ENCODE results near the gene USP6NL. TPM values are rescaled to one million over a fixed set of nuclear protein-coding genes. Genes with fewer than 3 reads are reported as not detected.

The USP6NL gene
- polyA plus RNA-seq (2013, experiment 1 of 2): 25.4 TPM
- 25.8 TPM for polyA plus RNA-seq (2013, experiment 2 of 2)

DNA sequence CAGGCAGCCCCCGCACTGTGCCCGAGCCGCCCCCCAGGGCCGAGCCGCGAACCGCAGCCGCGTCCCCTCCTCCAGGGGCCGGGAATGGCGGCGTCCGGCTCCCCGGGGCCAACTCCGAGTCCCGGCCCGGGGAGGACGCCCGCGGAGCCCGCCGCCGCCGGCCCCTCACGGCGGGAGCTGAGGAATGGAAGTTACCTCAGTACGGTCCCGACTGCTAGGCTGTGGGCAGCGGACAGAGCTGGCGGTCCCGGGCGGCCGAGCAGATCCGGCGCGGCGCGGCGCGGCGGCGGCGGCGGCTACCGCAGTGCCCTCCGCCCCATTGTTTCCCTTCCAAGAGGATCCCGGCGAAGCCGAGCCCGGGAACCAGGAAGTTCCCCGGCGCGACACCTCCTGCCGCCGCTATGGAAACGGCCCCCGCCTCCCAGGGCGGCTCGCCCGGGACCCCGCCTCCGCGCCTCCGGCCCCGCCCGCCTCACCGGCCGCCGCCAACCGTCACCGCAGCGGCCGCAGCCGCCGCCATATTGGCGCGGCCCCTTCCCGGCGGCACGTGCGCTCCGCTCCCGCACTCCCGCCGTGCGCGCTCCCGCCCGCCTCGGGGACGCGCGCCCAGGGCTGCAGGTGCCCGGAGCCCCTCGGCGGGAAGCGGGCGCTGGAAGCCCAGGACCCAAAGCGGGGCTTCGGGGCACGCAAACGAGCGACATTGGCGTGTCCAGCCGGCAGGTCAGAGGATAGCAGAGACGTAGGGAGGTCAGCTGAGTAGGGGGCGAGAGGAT lies at the start of gene USP6NL:
TSS of gene USP6NL (minus strand) at position 403 of the 773 bp plus-strand sequence. CDS start 14,016 bp downstream, outside the sequence.
- H3K27ac ChIP-seq (ENCODE audit: low read depth, low read length, severe bottlenecking): peak within 1 kb of the TSS; percentile 84
- H3K9me3 ChIP-seq (ENCODE audit: control insufficient read depth, low read length): no peaks in the 10 kb centered on the region
- whole genome bisulfite sequencing, 2 experiments (ENCODE audit: insufficient coverage in 2 of 2): 0% methylated on average over 72 to 87 of the region's 107 CpGs
- H3K4me1 ChIP-seq (ENCODE audit: control insufficient read depth, insufficient read depth, low read length, poor library complexity, severe bottlenecking): peaks cover 3% of the 10 kb centered on the region
- no peaks in the 10 kb centered on the region for H3K36me3 ChIP-seq (ENCODE audit: control insufficient read depth, insufficient read depth, low read length)
- H3K4me3 ChIP-seq (ENCODE audit: extremely low read depth, insufficient read depth, low read length, poor library complexity, severe bottlenecking): peak within 1 kb of the TSS; percentile 61

DNA sequence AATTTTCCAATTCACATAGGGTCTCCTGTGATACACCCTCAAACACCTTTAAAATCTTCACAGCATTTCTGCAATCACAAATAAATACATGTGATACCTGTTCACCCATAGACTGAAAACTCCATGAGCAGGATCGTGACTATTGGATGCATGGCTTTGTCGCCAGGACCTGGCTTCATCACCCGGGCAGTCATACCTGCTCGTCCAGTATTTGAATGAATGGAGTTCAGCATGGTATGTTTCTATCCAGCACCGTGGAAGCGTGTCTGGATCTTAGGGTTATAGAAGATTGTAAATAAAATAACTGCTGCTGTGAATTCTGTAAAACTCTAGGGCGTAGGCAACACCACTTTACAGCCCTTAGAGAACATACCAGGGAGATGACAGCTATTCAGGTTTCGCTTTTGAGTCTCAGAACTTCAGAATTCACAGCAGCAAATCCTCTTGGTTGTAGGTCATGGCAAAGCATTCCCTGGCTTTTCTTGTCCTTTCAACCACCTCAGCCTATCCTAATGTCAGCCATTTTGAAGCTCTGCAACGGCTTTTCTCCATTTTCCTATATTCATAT lies 47.4 kb upstream of the USP6NL start:
- 86 to 90% methylated on average over 7 to 9 of the region's 9 CpGs for WGBS, 2 experiments (ENCODE audit: insufficient coverage in 2 of 2)
- Histone ChIP-seq H3K27ac (ENCODE audit: low read depth, low read length, severe bottlenecking) (no peak overlapping the region), H3K4me3 (ENCODE audit: extremely low read depth, insufficient read depth, low read length, poor library complexity, severe bottlenecking) (no peak overlapping the region)

DNA sequence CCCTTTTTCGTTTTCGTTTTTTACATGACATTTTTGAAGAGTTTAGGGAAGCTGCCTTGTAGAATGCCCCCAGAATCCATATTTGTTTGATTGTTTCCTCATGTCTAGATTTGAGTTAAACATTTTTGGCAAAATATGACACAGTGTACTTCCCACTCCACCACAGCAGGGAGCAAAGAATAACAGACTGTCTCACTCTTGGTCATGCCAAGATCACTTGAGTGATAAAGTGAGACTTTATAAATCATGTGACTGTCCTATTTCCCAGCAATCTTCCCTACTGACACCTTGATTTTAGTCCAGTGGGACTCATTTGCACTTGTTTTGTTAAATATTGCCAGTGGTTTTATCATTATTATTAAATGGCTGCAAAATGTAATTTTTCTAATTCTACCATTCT lies 44.4 kb upstream of the USP6NL start:
- Histone ChIP-seq H3K4me3 (ENCODE audit: extremely low read depth, insufficient read depth, low read length, poor library complexity, severe bottlenecking) (no peak overlapping the region), H3K36me3 (ENCODE audit: control insufficient read depth, insufficient read depth, low read length) (no peaks in the 10 kb centered on the region)
- 80% methylated on average over 1 of the region's 2 CpGs; no CpG with 5 or more reads in 1 of the 2 experiments for WGBS, 2 experiments (ENCODE audit: insufficient coverage in 2 of 2)

More for the DNA sequence above, 47.4 kb upstream of the USP6NL start:
- no peaks in the 10 kb centered on the region for H3K4me1 ChIP-seq (ENCODE audit: control insufficient read depth, insufficient read depth, low read length, poor library complexity, severe bottlenecking)
- H3K36me3 ChIP-seq (ENCODE audit: control insufficient read depth, insufficient read depth, low read length): no peaks in the 10 kb centered on the region
- no peaks in the 10 kb centered on the region for H3K9me3 ChIP-seq (ENCODE audit: control insufficient read depth, low read length)

GRCh38 chr10:11654659-11655058 lies 43.2 kb upstream of the USP6NL start:
- H3K4me1 ChIP-seq (ENCODE audit: control insufficient read depth, insufficient read depth, low read length, poor library complexity, severe bottlenecking): peaks cover 1% of the 10 kb centered on the region
- WGBS, 2 experiments (ENCODE audit: insufficient coverage in 2 of 2): 96 to 97% methylated on average over 7 to 8 of the region's 9 CpGs
- no peaks in the 10 kb centered on the region for H3K36me3 ChIP-seq (ENCODE audit: control insufficient read depth, insufficient read depth, low read length)
- no peak overlapping the region for H3K4me3 ChIP-seq (ENCODE audit: extremely low read depth, insufficient read depth, low read length, poor library complexity, severe bottlenecking)
- no peak overlapping the region for H3K27ac ChIP-seq (ENCODE audit: low read depth, low read length, severe bottlenecking)
- H3K9me3 ChIP-seq (ENCODE audit: control insufficient read depth, low read length): no peaks in the 10 kb centered on the region

More for the DNA sequence above, 44.4 kb upstream of the USP6NL start:
- Histone ChIP-seq H3K4me1 (ENCODE audit: control insufficient read depth, insufficient read depth, low read length, poor library complexity, severe bottlenecking) (no peaks in the 10 kb centered on the region), H3K27ac (ENCODE audit: low read depth, low read length, severe bottlenecking) (no peak overlapping the region), H3K9me3 (ENCODE audit: control insufficient read depth, low read length) (no peaks in the 10 kb centered on the region)

DNA sequence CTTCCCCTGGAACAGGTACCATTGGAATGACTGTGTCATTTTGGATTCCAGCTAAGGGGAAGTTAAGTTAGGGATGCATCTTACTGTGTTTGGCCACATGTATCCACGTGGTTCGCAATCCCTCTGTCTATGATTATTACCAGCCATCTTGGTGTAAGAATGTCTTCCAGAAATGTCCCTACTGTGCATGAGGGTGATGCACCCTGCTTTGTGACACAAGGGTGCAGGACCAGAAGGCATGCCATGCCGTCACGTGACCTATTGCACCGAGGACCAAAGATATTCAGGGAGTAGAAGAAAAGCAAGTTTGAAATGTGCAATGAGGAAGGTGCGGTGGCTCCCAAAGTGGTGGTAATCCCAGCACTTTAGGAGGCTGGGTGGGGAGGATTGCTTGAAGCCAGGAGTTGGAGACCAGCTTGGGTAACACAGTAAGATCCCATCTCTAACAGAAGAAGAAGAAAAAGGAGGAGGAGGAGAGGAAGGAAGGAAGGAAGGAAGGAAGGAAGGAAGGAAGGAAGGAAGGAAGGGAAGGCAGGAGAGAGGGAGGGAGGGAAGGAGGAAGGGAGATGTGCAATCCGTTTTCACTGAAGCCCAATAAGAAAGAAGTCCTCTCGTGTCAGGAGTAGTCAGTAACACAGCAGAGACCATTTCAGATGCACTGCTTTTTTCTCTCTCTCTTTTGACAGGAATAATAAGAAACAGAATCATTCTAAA lies 42.5 kb upstream of the USP6NL start:
- 87 to 89% methylated on average over 3 to 7 of the region's 8 CpGs for whole genome bisulfite sequencing, 2 experiments (ENCODE audit: insufficient coverage in 2 of 2)
- no peak overlapping the region for H3K27ac ChIP-seq (ENCODE audit: low read depth, low read length, severe bottlenecking)
- peaks cover 8% of the 10 kb centered on the region for H3K4me1 ChIP-seq (ENCODE audit: control insufficient read depth, insufficient read depth, low read length, poor library complexity, severe bottlenecking)
- no peaks in the 10 kb centered on the region for H3K9me3 ChIP-seq (ENCODE audit: control insufficient read depth, low read length)
- no peak overlapping the region for H3K4me3 ChIP-seq (ENCODE audit: extremely low read depth, insufficient read depth, low read length, poor library complexity, severe bottlenecking)
- no peaks in the 10 kb centered on the region for H3K36me3 ChIP-seq (ENCODE audit: control insufficient read depth, insufficient read depth, low read length)

GRCh38 chr10:11647676-11648075 lies 36.2 kb upstream of the USP6NL start:
- Histone ChIP-seq H3K27ac (ENCODE audit: low read depth, low read length, severe bottlenecking) (no peak overlapping the region), H3K36me3 (ENCODE audit: control insufficient read depth, insufficient read depth, low read length) (no peaks in the 10 kb centered on the region), H3K4me1 (ENCODE audit: control insufficient read depth, insufficient read depth, low read length, poor library complexity, severe bottlenecking) (peaks cover 8% of the 10 kb centered on the region), H3K4me3 (ENCODE audit: extremely low read depth, insufficient read depth, low read length, poor library complexity, severe bottlenecking) (no peak overlapping the region), H3K9me3 (ENCODE audit: control insufficient read depth, low read length) (no peaks in the 10 kb centered on the region)
- no CpG with 5 or more reads among the region's 1 CpG for WGBS, 2 experiments (ENCODE audit: insufficient coverage in 2 of 2)

DNA sequence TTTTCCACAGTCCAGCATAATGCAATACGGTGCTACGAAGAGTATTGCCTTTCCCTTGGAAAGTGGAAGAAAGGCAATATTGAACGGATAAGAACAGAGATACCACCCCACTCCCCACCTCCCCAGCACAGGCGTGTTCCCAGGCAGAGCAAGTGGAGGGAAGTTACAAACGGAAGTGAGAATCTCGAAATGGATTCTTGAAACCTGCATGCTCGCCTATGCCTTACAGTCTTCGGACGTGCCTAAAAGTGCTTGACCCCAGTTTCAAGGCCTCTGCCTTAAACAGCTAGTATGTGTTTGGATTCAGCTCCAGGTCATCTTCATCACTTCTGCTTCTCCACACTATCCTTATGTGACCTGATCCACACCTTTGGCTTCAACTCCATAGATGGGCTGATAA lies 35.0 kb upstream of the USP6NL start:
- no peaks in the 10 kb centered on the region for H3K9me3 ChIP-seq (ENCODE audit: control insufficient read depth, low read length)
- H3K36me3 ChIP-seq (ENCODE audit: control insufficient read depth, insufficient read depth, low read length): no peaks in the 10 kb centered on the region
- WGBS, 2 experiments (ENCODE audit: insufficient coverage in 2 of 2): 85 to 96% methylated on average over 5 of the region's 9 CpGs
- H3K4me3 ChIP-seq (ENCODE audit: extremely low read depth, insufficient read depth, low read length, poor library complexity, severe bottlenecking): no peak overlapping the region
- peaks cover 8% of the 10 kb centered on the region for H3K4me1 ChIP-seq (ENCODE audit: control insufficient read depth, insufficient read depth, low read length, poor library complexity, severe bottlenecking)
- no peak overlapping the region for H3K27ac ChIP-seq (ENCODE audit: low read depth, low read length, severe bottlenecking)

- Histone ChIP-seq H3K4me1 (ENCODE audit: control insufficient read depth, insufficient read depth, low read length, poor library complexity, severe bottlenecking) (no peaks in the 10 kb centered on the region), H3K36me3 (ENCODE audit: control insufficient read depth, insufficient read depth, low read length) (no peaks in the 10 kb centered on the region), H3K9me3 (ENCODE audit: control insufficient read depth, low read length) (no peaks in the 10 kb centered on the region), H3K27ac (ENCODE audit: low read depth, low read length, severe bottlenecking) (no peak overlapping the region), H3K4me3 (ENCODE audit: extremely low read depth, insufficient read depth, low read length, poor library complexity, severe bottlenecking) (no peak overlapping the region)
- 89 to 100% methylated on average over 3 to 6 of the region's 6 CpGs for WGBS, 2 experiments (ENCODE audit: insufficient coverage in 2 of 2)
These were observed 31.6 kb upstream of the USP6NL start for GRCh38 chr10:11643039-11643438.

GRCh38 chr10:11642566-11642965 lies 31.1 kb upstream of the USP6NL start:
- no peaks in the 10 kb centered on the region for H3K4me1 ChIP-seq (ENCODE audit: control insufficient read depth, insufficient read depth, low read length, poor library complexity, severe bottlenecking)
- H3K9me3 ChIP-seq (ENCODE audit: control insufficient read depth, low read length): no peaks in the 10 kb centered on the region
- no peaks in the 10 kb centered on the region for H3K36me3 ChIP-seq (ENCODE audit: control insufficient read depth, insufficient read depth, low read length)
- 89 to 96% methylated on average over 7 of the region's 8 CpGs for whole genome bisulfite sequencing, 2 experiments (ENCODE audit: insufficient coverage in 2 of 2)
- H3K27ac ChIP-seq (ENCODE audit: low read depth, low read length, severe bottlenecking): no peak overlapping the region
- H3K4me3 ChIP-seq (ENCODE audit: extremely low read depth, insufficient read depth, low read length, poor library complexity, severe bottlenecking): no peak overlapping the region

GRCh38 chr10:11639849-11640764 lies 28.7 kb upstream of the USP6NL start:
- Histone ChIP-seq H3K4me1 (ENCODE audit: control insufficient read depth, insufficient read depth, low read length, poor library complexity, severe bottlenecking) (no peaks in the 10 kb centered on the region), H3K27ac (ENCODE audit: low read depth, low read length, severe bottlenecking) (no peak overlapping the region), H3K36me3 (ENCODE audit: control insufficient read depth, insufficient read depth, low read length) (no peaks in the 10 kb centered on the region), H3K9me3 (ENCODE audit: control insufficient read depth, low read length) (no peaks in the 10 kb centered on the region), H3K4me3 (ENCODE audit: extremely low read depth, insufficient read depth, low read length, poor library complexity, severe bottlenecking) (no peak overlapping the region)
- 94 to 97% methylated on average over 9 to 13 of the region's 14 CpGs for WGBS, 2 experiments (ENCODE audit: insufficient coverage in 2 of 2)

Measured in mesodermal cell (in vitro differentiated cells).